ENCODE results near the gene CDC73. TPM values are rescaled to one million over a fixed set of nuclear protein-coding genes. Genes with fewer than 3 reads are reported as not detected.

Gene CDC73
- total RNA-seq, 2 experiments from 2014 or later: 65.4 to 66.5 TPM

DNA sequence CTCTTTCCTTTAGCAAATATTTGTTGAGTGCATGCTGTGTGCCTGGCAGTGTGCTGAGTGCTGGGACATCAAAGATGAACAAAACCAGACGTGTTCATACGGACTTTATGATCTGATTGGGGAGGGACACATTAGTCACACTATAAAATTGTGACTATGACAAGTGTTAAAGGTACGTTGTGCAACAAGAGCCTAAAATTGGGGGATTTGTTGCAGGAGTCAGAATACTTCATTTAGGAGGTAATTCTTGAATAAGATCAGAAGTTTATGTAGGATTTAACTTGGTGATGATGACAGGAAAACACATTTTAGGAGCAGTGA lies 35.0 kb downstream of the CDC73 start:
- Histone ChIP-seq H3K36me3 (ENCODE audit: insufficient read depth, low read length) (peaks cover 37% of the 10 kb centered on the region), H3K4me3 (ENCODE audit: low read length) (no peak overlapping the region), H3K27me3 (ENCODE audit: control insufficient read depth in 1 of 2, insufficient read depth in 2 of 2, low read length in 2 of 2) (no peaks in the 10 kb centered on the region), H3K9me3 (ENCODE audit: control insufficient read depth in 1 of 2, insufficient read depth in 1 of 2, low read length in 2 of 2) (no peaks in the 10 kb centered on the region), H3K27ac (ENCODE audit: low read depth in 1 of 2, low read length in 2 of 2) (no peak overlapping the region), H3K4me1 (ENCODE audit: insufficient read depth, low read length) (peaks cover 3% of the 10 kb centered on the region)
- Mint-ChIP-seq H3K27me3 (no peaks in the 10 kb centered on the region), H3K9me3 (no peaks in the 10 kb centered on the region), H3K27ac (peak overlapping the region; percentile 0), H3K4me3 (no peak overlapping the region), H3K36me3 (ENCODE audit: low read depth) (peaks cover 64% of the 10 kb centered on the region), H3K4me1 (ENCODE audit: low read depth) (peaks cover 51% of the 10 kb centered on the region)
- TF ChIP-seq, protein P1, sequence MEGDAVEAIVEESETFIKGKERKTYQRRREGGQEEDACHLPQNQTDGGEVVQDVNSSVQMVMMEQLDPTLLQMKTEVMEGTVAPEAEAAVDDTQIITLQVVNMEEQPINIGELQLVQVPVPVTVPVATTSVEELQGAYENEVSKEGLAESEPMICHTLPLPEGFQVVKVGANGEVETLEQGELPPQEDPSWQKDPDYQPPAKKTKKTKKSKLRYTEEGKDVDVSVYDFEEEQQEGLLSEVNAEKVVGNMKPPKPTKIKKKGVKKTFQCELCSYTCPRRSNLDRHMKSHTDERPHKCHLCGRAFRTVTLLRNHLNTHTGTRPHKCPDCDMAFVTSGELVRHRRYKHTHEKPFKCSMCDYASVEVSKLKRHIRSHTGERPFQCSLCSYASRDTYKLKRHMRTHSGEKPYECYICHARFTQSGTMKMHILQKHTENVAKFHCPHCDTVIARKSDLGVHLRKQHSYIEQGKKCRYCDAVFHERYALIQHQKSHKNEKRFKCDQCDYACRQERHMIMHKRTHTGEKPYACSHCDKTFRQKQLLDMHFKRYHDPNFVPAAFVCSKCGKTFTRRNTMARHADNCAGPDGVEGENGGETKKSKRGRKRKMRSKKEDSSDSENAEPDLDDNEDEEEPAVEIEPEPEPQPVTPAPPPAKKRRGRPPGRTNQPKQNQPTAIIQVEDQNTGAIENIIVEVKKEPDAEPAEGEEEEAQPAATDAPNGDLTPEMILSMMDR (IDR thresholded peaks at IDR 0.05): no peak
- ATAC-seq (ENCODE audit: poor library complexity) (no peak), DNase-seq (no peak)
- intact Hi-C loops (cut with DNase I, micrococcal nuclease): no loop called here
- ChIA-PET CTCF (interaction anchor here (1.6 kb wide), 1 partner anchor 35 kb away, joined by 5 read pairs; the partner anchor contains the start of gene CDC73), POLR2A (no interaction called here)

DNA sequence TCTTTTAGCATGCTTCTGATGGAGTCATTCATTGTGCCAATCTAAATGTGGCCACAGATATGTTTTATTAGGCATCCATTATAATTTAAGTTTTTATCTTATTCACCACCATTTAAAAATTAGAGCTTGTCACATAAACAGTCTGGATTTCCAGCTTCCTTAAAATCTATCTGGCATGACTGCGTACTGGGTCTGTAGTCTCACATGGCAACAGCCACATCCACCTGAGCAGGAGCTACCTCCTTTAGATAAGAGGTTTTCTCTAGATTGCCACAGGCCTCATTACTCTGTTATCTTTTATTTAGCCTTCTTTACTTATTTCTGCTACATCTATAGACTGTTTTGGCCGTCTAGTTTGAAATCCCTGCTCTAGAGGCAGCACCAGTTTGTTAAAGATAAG lies 35.5 kb downstream of the CDC73 start:
- Histone ChIP-seq H3K4me1 (ENCODE audit: insufficient read depth, low read length) (peaks cover 3% of the 10 kb centered on the region), H3K27ac (ENCODE audit: low read depth in 1 of 2, low read length in 2 of 2) (no peak overlapping the region), H3K4me3 (ENCODE audit: low read length) (no peak overlapping the region), H3K9me3 (ENCODE audit: control insufficient read depth in 1 of 2, insufficient read depth in 1 of 2, low read length in 2 of 2) (no peaks in the 10 kb centered on the region), H3K27me3 (ENCODE audit: control insufficient read depth in 1 of 2, insufficient read depth in 2 of 2, low read length in 2 of 2) (no peaks in the 10 kb centered on the region), H3K36me3 (ENCODE audit: insufficient read depth, low read length) (peaks cover 33% of the 10 kb centered on the region)
- H3K36me3 Mint-ChIP-seq (ENCODE audit: low read depth): peaks cover 60% of the 10 kb centered on the region
- no peaks in the 10 kb centered on the region for H3K9me3 Mint-ChIP-seq
- no peak overlapping the region for H3K27ac Mint-ChIP-seq
- ATAC-seq (ENCODE audit: poor library complexity): no peak
- TF ChIP-seq, protein P1 (IDR thresholded peaks at IDR 0.05): no peak
- no peak overlapping the region for H3K4me3 Mint-ChIP-seq
- ChIA-PET CTCF (interaction anchor here (1.4 to 1.6 kb wide), 2 partner anchors 19 to 35 kb away, joined by 5 read pairs; partner anchors contain the start of gene CDC73), POLR2A (no interaction called here)
- H3K4me1 Mint-ChIP-seq (ENCODE audit: low read depth): peaks cover 51% of the 10 kb centered on the region
- intact Hi-C loops (cut with DNase I, micrococcal nuclease): no loop called here
- no peak for DNase-seq
- H3K27me3 Mint-ChIP-seq: no peaks in the 10 kb centered on the region

GRCh38 chr1:193176113-193176512 lies 54.3 kb downstream of the CDC73 start:
- intact Hi-C loops (cut with DNase I, micrococcal nuclease): no loop called here
- Mint-ChIP-seq H3K36me3 (ENCODE audit: low read depth) (peaks cover 13% of the 10 kb centered on the region), H3K9me3 (no peaks in the 10 kb centered on the region), H3K4me1 (ENCODE audit: low read depth) (peaks cover 62% of the 10 kb centered on the region), H3K4me3 (no peak overlapping the region), H3K27ac (peak overlapping the region; percentile 5), H3K27me3 (no peaks in the 10 kb centered on the region)
- H3K36me3 ChIP-seq (ENCODE audit: insufficient read depth, low read length): no peaks in the 10 kb centered on the region
- CTCF ChIA-PET: no interaction called here
- DNase-seq (no peak), ATAC-seq (ENCODE audit: poor library complexity) (no peak)
- no peaks in the 10 kb centered on the region for H3K4me1 ChIP-seq (ENCODE audit: insufficient read depth, low read length)
- H3K4me3 ChIP-seq (ENCODE audit: low read length): no peak overlapping the region
- POLR2A ChIA-PET: no interaction called here
- H3K27ac ChIP-seq (ENCODE audit: low read depth in 1 of 2, low read length in 2 of 2): no peak overlapping the region
- no peaks in the 10 kb centered on the region for H3K27me3 ChIP-seq (ENCODE audit: control insufficient read depth in 1 of 2, insufficient read depth in 2 of 2, low read length in 2 of 2)
- no peaks in the 10 kb centered on the region for H3K9me3 ChIP-seq (ENCODE audit: control insufficient read depth in 1 of 2, insufficient read depth in 1 of 2, low read length in 2 of 2)
- TF ChIP-seq, protein P1 (IDR thresholded peaks at IDR 0.05): no peak
